Stimulated activated CD4-positive, alpha-beta T cell treated with anti-CD3 and anti-CD28 coated beads, TNF-alpha, amount 100 ng/mL, for 4 hours (primary cell): ENCODE results near the gene PTPRK.
"Not testable (repeated sequence)": the region's sequence is repeated elsewhere in the genome, so short reads cannot be mapped to it uniquely, and the experiment has no call there.

Experiments used
- DNase-seq, 3 experiments: peaks; one replicate each; pipeline ENCODE4 v3.0.0-alpha.2; 2020; ENCODE audit warnings: low read depth in 3 of 3

PTPRK gene

DNA sequence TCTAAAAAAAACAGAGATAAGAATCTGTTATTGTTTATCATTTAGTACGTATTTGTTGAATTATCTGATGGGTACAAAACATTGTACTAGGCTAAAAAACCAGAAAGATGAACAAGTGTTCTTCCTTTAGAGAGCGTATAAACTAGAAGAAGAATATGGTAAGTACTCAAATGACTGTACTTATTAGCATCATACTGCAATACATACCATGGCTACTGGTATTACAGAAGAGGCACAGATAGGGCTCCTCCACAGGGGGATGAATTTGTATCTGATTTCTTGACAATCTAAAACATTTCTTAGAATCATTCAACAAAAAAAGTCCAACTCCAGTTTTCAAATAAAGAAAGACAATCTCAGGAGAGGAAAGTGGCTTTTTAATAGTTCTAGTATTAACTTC is 501.6 kb downstream of the PTPRK start:
- DNase-seq = no peak

DNA sequence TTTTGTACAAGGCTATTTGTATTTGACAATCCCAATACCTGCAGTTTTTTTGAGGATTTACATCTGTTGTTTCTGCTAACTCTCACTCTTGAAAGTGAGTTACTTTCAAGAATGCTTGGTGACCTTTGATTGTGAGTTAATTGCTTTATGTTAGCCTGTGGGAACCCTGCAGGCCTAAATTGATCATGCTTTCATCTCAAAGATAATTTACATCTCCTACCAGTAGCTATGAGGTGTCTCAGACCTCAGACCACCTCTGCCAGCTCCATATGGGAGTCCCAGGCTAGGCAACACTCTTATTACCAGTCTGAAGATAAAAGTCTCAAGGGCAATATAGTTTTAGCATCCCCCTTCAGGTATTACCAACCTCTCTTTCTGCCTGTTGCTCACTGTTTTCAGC is 503.1 kb downstream of the PTPRK start:
- no peak for DNase-seq

GRCh38 chr6:128007658-128008057 is 512.7 kb downstream of the PTPRK start:
- no peak for DNase-seq

- DNase-seq = no peak
Observed at GRCh38 chr6:128005009-128005408, 515.4 kb downstream of the PTPRK start.

DNA sequence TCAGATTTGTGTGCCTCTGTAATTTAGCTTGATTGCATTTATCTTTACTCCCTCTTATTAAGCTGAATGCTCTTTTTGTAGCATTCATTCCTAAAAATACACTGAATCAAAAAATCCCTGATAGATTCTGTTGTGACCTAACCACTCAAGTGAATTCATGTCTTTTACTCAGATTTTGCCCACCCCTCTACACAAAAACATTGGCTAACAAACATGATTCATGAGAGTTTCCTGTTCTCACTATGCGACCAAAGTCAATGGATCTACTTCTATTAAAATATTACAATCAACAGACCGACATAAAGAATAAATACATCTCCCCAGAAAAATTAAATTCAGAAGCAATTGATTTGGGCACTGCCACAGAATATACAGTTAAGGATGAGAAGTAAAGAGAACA is 520.0 kb downstream of the PTPRK start:
- no peak for DNase-seq

- no peak for DNase-seq
Observed at GRCh38 chr6:127998985-127999384, 521.4 kb downstream of the PTPRK start.

- DNase-seq = no peak
Observed at GRCh38 chr6:127997496-127998164, 522.8 kb downstream of the PTPRK start.

DNA sequence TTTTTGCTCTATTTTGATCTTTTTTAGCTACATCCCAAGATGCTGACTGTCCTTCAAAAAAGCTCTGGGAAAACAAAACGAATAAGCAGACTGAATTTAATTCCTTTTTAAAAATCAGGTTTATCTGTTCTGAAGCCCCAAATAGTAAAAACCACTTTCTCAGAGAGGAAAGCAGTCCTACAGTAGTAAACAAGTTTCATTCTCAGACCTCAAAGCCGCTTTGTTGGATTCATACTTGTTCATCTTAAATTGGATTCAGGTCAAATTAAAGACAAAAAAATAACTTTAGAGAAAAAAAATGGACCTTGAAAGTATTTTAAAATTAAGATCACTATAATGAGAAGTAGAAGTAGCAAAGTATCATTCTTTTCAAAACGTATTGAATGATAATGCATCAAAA is 523.5 kb downstream of the PTPRK start:
- no peak for DNase-seq

DNA sequence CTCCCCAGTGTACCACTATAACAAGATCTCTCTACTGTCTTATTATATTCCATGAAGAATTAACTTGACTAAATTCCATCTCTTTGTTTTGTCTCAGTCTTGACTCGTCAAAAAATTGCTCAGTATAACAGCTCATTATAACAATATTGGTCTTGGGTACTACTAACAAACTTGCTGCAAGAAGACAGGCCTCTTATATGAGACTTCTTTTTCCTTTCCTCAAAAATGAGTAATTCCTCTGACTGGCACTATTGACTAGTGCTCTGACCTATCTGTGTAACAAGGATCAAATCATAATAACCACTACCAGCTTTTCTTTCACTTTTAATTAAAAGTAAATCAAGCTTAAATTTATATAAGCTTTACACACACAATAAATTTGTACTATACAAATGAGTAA is 528.3 kb downstream of the PTPRK start:
- DNase-seq = no peak

GRCh38 chr6:127990074-127990473 is 530.3 kb downstream of the PTPRK start:
- DNase-seq = no peak

DNA sequence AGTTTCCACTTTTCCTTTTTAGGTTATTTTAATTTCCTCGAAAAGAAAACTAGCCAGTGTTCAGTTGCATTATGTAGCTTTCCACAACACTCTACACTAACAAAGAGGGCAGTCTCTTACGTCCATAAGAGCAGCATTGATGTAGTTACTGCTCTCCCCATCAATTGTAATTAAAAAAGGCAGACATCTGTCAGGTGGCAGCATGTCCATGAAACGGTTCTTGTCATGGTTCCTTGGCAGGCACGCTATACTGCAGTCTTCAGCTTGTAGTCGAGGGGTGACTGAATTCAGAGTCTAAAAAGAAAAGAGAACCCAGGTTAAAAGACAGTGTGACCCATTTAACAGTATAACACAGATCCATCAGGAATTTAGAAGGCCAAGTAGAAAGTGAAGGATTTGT is 539.4 kb downstream of the PTPRK start:
- no peak for DNase-seq

DNA sequence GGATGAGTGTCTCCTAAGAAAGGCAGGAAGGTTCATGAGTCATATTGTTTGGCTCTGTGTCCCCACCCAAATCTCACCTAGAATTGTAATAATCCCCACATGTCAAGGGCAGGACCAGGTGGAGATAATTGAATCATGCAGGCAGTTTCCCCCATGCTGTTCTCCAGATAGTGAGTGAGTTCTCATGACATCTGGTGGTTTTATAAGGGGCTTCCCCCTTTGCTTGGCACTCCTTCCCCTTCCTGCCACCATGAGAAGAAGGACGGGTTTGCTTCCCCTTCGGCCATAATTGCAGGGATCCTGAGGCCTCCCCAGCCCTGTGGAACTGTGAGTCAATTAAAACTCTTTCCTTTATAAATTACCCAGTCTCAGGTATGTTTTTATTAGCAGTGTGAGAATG is 542.2 kb downstream of the PTPRK start:
- not testable (repeated sequence) for DNase-seq

DNA sequence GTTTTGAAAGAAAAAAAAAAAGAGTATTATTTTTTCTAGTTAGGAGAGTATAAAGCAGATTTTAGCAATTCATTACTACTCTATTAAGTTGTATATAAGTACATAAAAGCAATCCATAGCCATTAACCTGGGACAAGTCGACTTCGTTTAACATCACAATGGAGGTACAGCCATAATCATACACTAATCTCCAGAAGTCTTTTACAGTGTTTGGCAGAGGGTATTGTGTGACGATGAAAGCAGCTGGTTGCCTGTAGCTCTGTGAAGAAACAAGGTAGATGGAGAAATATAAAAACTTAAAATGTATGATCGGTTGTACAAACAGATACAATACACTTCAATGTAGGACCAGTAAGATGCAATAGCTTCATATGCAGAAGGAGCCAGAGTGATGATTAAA is 543.6 kb downstream of the PTPRK start:
- no peak for DNase-seq

DNA sequence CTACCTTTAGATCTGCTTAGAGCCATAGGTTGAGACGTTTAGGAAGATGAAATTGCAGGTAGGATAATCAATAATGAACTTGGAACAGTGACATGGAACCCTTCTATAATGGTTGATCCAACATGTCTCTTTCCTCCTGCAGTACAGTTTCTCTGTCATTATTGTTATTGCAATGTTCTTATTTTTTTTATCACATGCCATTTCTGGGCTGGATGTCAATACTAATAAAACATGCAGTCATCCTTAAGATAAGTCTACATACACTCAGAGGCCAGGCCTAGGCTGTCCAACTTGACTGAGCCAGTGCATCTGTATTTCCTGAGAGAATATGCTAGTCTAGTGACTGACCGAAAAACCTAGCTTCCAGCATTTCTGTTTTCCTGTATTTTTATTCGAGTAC is 544.3 kb downstream of the PTPRK start:
- DNase-seq = no peak

DNA sequence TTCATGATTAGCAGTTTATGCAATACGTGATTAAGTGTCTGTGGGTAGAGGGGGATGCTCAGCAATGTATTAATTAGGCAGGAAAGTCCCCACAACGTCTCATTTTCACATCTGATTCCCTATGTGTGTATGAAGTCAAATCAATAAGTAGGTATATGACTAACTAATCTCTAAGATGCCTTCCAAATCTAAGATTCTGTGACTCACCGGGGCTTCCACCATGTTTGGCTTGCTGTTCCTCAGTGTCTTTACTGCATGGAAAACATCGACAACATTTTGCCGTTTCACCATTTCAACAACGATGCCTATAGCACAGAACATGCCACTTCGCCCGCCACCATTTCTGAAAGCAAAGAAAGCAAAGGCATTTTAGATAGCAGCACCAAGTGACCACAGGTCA is 547.6 kb downstream of the PTPRK start:
- DNase-seq = peak in 1 of 3 experiments; percentile 13

DNA sequence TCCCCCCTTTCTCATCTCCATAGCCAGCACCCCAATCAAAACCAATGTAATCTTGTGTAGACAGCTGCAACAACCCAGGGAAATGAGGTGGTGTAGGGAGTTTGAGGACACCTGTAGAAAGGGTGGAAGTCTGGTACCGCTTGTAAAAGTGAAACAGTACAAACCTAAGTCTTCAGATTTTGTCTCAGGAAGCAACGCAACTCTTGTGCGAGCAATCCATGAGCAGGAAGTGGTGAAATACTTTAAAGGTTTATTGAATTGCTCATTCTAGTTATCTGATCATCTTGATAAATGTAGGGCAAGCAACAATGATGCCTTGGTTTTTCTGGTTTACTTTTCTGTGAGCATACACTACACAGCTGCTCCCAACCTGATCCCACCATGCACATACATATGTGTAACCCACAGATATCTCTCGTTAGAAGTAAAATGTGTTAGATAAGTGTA is 548.4 kb downstream of the PTPRK start:
- peak in 2 of 3 experiments; percentile 9 to 26 for DNase-seq

DNA sequence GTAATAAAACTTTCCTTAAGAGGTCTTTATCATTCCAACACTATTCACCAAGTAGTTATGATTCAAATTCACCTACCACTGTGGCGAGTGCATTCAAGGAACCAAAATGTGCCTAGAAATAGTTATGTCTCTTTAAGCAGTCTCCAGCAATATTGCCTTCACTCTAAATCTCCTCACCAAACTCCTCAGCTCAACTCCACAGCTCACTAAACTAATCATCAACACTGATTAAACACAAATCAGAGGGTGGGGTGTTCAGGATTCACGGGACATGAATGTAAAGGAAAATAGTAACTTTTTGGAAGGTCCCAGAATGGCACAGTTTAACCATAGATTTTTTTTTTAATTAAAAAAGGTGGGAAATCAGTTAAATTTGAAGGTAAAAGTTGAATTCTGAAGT is 549.0 kb downstream of the PTPRK start:
- DNase-seq = no peak

DNA sequence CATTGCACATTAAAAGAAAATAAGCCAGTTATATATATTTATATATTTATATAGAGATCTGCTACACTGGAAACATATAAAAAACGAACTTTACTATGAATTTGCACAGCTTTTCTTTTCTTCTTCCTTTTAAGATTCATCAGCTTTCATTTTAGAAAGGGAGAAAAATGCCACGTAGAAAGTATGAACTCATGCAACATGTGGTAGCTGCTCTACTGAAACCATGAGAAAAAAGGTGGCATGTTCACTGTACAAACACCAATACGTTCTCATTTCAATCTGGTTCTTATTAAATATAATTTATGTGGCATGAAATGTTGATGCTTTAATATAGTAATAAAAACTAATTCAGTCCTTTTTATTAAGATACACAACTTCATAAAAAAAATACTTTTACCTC is 550.7 kb downstream of the PTPRK start:
- DNase-seq = no peak

DNA sequence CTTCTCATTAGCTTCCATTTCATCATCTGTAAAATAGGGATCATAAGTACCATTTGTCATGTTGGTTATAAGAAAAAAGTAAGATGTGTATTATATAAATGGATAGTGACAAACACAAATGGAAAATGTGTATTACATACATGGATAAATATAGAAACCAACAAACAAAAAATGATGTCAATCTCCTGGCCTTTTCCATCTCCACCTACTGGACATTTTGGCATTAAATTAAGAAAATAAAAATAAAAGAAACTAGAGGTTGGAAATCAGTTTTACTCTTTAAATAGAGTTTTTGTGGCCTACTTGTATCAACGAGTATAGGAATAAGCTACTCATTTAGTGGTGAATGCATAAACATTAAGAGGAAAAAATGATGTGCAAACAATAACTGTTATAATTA is 552.0 kb downstream of the PTPRK start:
- DNase-seq = no peak

GRCh38 chr6:127967708-127968107 is 552.7 kb downstream of the PTPRK start:
- DNase-seq = no peak

GRCh38 chr6:127966616-127967015 is 553.8 kb downstream of the PTPRK start:
- DNase-seq = no peak

DNA sequence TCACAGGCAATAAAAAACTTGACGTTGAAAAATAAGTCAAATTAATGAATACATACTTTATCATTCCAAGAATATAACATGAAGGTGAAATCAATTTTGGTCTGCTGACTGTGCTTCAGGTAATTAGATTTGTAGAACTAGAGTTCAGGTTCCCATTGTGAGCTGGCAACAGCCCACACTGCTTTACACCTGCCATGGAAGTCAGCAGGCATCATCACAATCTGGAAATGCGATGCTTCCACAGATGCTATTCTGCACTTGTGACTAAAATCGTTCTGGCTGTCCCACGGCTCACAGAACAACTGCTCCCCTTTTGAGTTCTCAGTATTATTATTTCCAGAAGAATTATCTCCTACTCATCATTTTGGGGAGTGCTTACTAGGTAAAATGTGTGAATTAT is 556.9 kb downstream of the PTPRK start:
- DNase-seq = no peak

DNA sequence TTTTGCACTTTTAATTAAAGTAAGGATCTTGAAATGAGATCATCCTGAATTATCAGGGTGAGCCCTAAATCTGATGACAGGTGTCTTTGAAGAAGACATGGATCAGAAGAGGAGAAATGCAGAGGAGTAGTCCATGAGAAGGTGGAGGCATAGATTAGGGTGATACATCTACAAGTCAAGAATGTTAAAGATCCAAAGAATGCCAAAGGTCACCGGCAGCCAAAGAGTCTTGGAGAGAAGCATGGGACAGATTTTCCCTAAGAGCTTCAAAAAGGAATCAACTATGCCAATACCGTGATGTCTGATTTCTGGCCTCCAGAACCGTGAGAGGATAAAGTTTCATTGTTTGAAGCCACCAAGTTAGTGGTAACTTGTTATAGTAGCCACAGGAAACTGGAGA is 560.5 kb downstream of the PTPRK start:
- no peak for DNase-seq

GRCh38 chr6:127956956-127957355 is 563.4 kb downstream of the PTPRK start:
- DNase-seq = no peak
